Lung microvascular endothelial cell (primary cell): ENCODE data around the gene CEACAM18. TPM values are rescaled to one million over a fixed set of nuclear protein-coding genes. Genes with fewer than 3 reads are reported as not detected.

Experiments
- DNase-seq, 2 donors: peaks; one replicate each; pipeline versions ENCODE4 v3.0.0 to v3.0.0-alpha.2; 2010; ENCODE audit warnings: low read depth in 2 of 2
- total RNA-seq: library from RNA; depleted of rRNA; stranded (reverse); fragments of >200 nt; gene quantifications from 2 replicates; pipeline ENCODE4 v1.2.1, GENCODE V29; 2014

CEACAM18 gene
- total RNA-seq, 1 donor from 2014 or later = not detected

DNA sequence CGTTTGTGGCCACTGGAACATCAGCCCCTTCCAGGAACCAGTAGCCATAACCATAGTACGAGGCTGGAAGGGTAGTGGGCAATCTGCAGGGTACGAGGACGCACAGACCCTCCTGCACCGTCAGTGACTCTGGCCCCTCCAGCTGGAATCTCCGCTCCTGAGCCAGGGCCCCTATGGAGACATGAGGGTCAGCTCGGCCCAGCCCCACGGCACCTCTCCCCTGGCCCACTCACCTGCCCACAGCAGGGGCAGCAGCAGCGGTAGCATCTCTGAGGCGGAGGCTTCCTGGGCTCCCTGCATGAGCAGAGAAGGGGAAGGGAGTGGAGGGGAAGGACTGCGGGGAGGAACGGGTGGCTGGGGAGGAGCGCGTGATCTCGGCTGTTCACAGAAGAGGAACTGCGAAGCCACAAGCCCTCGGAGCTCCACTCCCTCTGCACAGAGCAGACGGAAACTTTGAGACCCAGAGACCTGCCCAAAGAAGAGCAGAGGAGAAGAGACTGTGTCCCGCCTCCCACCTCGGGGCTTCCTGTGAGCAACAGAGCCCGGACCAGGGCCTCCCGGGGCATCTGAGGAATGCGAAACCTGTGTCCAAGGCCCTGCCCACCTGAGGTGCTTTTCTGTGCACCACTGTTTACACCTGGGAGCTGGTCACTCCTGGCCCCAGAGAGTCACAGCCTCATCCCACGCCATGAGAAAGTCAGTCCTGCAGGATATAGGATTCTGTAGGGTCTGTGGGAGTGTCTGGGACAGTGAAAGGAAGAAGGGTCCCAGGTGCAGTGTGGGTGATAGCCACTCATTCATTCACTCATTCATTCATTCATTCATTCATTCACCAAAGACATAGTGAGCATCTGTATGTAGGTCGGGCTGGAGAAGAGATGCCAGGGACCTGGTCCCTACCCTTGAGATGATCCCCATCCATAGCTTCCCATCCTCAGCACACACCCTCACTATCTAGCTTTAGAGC is 53.3 kb downstream of the CEACAM18 start, which contains the start of gene SIGLEC6:
TSS of gene SIGLEC6 (minus strand) at position 322 of the 967 bp plus-strand sequence. CDS start at position 300, 22 bp downstream.
- no peak for DNase-seq

DNA sequence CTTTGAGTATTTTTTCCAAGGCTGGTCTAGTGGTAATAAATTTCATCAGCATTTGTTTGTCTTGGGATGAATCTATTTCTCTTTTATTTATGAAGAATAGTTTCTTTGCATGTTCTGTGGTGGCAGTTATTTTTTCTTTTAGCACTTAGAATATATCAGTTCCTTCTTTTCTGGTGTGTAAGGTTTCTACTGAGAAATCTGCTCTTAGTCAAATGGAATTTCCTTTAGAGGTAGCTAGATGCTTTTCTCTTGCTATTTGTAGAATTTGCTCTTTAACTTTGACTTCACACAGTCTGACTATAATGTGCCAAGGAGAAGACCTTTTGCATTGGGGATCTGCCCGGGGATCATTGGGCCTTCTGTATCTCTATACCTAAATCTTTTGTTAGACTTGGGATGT is 57.2 kb downstream of the CEACAM18 start:
- no peak for DNase-seq

DNA sequence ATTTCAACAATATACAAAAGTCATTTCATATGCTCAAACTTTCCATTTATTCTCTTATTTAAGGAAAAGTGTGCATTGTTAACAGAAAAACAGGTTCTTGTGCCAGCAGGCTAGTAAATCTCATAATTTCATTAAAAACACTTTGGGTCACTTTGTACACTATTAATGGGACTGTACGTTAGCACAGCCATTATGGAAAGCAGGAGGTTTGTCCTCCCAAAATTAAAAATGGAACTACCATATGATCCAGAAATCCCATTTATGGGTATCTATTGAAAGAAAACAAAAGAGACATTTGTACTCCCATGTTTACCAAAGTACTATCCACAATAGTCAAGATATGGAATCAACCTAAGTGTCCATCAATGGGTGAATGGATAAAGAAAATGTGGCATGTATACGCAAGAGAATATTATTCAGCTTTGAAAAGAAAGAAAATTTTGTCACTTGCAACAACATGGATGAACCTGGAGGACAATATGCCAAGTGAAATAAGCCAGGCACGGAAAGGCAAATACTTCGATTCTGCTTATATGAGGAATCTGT is 61.6 kb downstream of the CEACAM18 start:
- no peak for DNase-seq

Other genes starting within 250 kb of the CEACAM18 start
- not detected in 2 replicates for gene SIGLECL1, start 227.5 kb upstream of the CEACAM18 start, total RNA-seq
- gene IGLON5, start 166.9 kb upstream of the CEACAM18 start, total RNA-seq = not detected in 2 replicates
- gene VSIG10L, start 136.4 kb upstream of the CEACAM18 start, total RNA-seq = under 0.01 TPM in 2 replicates
- 71.7 and 82.9 TPM in 2 replicates for gene ETFB, start 112.2 kb upstream of the CEACAM18 start, total RNA-seq
- gene CLDND2, start 109.5 kb upstream of the CEACAM18 start, total RNA-seq = not detected in 2 replicates
- gene NKG7, start 105.9 kb upstream of the CEACAM18 start, total RNA-seq = not detected in 2 replicates
- gene LIM2, start 90.6 kb upstream of the CEACAM18 start, total RNA-seq = not detected in 2 replicates
- not detected in 2 replicates for gene C19orf84, start 87.9 kb upstream of the CEACAM18 start, total RNA-seq
- not detected in 2 replicates for gene SIGLEC10, start 60.9 kb upstream of the CEACAM18 start, total RNA-seq
- not detected in 2 replicates for gene SIGLEC8, start 20.1 kb upstream of the CEACAM18 start, total RNA-seq
- gene SIGLEC12, start 23.3 kb downstream of the CEACAM18 start, total RNA-seq = not detected in 2 replicates
- not detected in 2 replicates for gene SIGLEC6, start 53.1 kb downstream of the CEACAM18 start, total RNA-seq
- 2.4 and 3.4 TPM in 2 replicates for gene ZNF175, start 92.7 kb downstream of the CEACAM18 start, total RNA-seq
- not detected in 2 replicates for gene SIGLEC5, start 151.9 kb downstream of the CEACAM18 start, total RNA-seq
- gene SIGLEC14, start 168.3 kb downstream of the CEACAM18 start, total RNA-seq = not detected in 2 replicates
- gene SPACA6, start 214.8 kb downstream of the CEACAM18 start, total RNA-seq = 3.9 and 7.7 TPM in 2 replicates
- gene HAS1, start 245.5 kb downstream of the CEACAM18 start, total RNA-seq = 0.20 and 0.22 TPM in 2 replicates